ENCODE measurements around the gene KCNIP2.

DNA sequence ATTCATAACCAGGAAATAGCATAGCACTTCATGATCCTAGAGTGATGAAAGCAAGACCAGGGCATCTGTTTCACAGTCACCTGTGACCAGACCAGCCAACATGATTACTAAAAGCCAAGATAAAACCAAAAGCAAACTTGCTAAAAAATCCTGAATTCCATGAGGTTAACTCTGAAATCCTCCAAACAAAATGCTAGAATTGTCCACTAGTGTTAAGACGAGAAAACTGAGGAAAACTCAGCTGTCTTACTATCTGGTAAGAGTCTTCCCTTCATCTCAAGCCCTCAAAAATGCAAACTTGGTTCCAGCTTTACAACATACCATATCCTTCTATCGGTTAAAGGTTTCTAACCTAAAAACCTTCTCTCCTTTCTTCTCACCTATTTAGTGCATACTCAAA is 59.0 kb downstream of the KCNIP2 start:
- TF ChIP-seq, protein P1, sequence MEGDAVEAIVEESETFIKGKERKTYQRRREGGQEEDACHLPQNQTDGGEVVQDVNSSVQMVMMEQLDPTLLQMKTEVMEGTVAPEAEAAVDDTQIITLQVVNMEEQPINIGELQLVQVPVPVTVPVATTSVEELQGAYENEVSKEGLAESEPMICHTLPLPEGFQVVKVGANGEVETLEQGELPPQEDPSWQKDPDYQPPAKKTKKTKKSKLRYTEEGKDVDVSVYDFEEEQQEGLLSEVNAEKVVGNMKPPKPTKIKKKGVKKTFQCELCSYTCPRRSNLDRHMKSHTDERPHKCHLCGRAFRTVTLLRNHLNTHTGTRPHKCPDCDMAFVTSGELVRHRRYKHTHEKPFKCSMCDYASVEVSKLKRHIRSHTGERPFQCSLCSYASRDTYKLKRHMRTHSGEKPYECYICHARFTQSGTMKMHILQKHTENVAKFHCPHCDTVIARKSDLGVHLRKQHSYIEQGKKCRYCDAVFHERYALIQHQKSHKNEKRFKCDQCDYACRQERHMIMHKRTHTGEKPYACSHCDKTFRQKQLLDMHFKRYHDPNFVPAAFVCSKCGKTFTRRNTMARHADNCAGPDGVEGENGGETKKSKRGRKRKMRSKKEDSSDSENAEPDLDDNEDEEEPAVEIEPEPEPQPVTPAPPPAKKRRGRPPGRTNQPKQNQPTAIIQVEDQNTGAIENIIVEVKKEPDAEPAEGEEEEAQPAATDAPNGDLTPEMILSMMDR (IDR thresholded peaks at IDR 0.05), result no peak
- no peak for TF ChIP-seq POLR2A (IDR thresholded peaks at IDR 0.05)

Data from right lobe of liver (tissue), 4 donors.